Measurements from ENCODE around the gene AKR1C2.
A peak's percentile ranks its signal among the peaks of the same experiment; 100 is the strongest.
"Not testable (repeated sequence)": the region's sequence is repeated elsewhere in the genome, so short reads cannot be mapped to it uniquely, and the experiment has no call there.

The AKR1C2 gene

GRCh38 chr10:4956955-4957645 lies 46.6 kb downstream of the AKR1C2 start:
- DNase-seq (ENCODE audit: low spot score) = not testable (repeated sequence)

GRCh38 chr10:4956088-4956487 lies 47.6 kb downstream of the AKR1C2 start:
- not testable (repeated sequence) for DNase-seq (ENCODE audit: low spot score)

DNA sequence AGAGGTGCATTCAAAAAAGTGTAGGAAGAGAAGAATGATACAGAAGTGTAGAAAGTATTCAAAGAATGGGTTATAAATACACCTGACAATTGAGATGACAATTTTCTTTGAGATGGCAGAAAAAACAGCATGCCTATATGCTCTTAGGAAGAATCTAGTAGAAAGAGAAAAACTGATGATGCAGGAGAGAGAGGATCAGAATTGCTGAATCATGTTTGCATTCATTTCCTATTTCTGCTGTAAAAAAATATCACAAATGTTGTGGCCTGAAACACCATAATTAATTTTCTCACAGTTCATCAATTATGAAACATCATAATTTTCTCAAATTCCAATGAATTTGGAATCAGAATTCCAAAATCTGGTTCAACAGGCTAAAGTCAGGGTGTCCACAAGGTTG lies 50.3 kb downstream of the AKR1C2 start:
- DNase-seq (ENCODE audit: low spot score) = no peak

GRCh38 chr10:4951512-4952162 lies 52.0 kb downstream of the AKR1C2 start:
- DNase-seq (ENCODE audit: low spot score) = not testable (repeated sequence)

DNA sequence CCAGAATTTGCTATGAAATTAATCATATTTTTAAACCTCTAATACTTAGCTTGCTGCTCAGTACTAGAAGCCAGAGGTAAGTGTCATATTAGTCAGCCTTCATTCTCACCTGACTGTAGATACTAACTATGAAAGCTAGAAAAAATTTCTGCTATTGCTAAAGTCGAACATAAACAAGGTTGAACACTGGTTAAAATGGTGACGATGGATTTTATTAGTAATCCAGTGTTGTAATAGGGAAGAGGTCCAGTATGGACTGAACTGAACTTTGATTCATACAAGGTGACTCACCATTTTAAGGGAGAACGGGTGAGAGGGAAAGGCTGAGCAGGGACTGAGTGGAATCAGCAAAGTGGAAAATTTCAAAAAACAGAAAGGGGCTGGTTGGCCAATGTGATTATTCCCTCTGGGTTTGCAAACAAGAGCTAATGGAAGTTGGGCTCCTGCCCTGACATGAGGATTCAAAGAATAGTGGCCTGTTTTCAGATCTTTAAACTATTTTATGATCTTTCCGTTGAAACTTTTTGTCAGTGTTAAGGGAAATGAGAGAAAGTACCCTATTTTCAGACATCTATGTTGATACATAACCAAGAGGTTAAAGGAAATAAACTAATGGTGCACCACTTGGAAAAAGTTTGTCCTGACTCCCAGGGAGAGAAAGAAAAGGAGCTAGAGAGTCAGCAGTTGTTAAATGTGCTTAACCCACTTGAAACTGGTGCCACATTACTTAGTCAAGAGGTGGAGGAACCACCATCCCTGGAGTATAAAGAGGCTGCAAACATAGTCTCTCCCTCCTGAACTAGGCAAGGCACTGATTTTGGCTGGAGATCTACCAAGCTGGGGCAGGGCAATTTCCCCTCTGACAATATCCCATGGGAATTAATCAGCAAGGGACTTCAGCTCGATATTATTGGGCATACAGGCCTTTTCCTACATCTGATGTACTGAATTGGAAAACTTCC lies 55.7 kb downstream of the AKR1C2 start:
- DNase-seq (ENCODE audit: low spot score) = peak; percentile 79

GRCh38 chr10:4947039-4947634 lies 56.5 kb downstream of the AKR1C2 start:
- DNase-seq (ENCODE audit: low spot score) = no peak

- DNase-seq (ENCODE audit: low spot score) = no peak
Observed at GRCh38 chr10:4945766-4946717, 57.6 kb downstream of the AKR1C2 start.

DNA sequence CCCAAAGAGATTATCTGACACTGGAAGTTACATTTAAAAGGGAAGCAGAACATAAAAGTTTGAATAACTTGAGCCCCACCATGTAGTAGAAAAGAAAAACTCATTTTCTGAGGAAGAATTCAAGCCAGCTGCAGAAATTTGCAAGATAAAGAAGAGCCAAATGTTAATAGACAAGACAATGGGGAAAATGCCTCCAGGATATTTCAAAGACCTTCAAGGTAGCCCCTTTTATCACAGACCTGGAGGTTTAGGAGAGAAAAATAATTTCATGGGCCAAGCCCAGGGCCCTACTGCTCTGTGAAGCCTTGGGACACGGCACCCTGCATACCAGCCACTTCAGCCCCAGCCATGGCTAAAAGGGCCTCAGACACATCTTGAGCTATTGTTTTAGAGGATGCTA lies 58.8 kb downstream of the AKR1C2 start:
- DNase-seq (ENCODE audit: low spot score) = no peak

DNA sequence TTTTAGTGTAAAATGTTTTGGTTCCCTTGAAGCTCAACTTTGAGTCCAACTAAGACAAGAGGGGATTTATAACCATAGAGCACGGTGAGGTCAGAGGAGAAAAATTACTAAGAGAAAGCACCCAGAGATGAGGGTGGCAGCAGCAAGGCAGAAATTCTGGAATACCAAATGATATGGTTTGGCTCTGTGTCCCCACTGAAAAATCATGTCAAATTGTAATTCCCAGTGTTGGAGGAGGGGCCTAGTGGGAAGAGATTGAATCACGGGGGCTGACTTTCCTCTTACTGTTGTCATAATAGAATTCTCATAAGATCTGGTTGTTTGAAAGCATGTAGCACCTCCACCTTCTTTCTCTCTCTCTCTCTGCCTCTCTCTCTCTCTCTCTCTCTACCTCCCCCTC lies 59.8 kb downstream of the AKR1C2 start:
- DNase-seq (ENCODE audit: low spot score) = no peak

DNA sequence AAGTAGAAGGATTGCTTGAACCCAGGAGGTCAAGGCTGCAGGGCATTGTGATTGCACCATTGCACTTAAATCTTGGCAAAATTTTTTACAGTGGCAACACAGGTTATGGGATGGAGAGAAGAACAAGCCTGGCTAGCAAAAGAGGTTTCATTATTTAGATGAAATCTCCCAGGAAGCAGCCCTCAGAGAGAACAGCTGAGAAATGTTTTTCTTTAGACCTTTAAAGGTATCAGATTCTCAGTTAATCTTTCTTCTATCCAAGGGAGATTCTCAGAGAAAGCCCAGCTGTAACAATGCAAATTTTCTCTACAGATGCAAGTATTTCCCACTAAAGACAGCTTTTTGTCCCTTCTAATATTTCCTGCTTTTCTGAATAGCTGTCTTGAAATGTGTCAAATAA lies 60.2 kb downstream of the AKR1C2 start:
- DNase-seq (ENCODE audit: low spot score) = not testable (repeated sequence)

- peak; percentile 27 for DNase-seq (ENCODE audit: low spot score)
Observed at GRCh38 chr10:4942931-4943330, 60.7 kb downstream of the AKR1C2 start.

DNA sequence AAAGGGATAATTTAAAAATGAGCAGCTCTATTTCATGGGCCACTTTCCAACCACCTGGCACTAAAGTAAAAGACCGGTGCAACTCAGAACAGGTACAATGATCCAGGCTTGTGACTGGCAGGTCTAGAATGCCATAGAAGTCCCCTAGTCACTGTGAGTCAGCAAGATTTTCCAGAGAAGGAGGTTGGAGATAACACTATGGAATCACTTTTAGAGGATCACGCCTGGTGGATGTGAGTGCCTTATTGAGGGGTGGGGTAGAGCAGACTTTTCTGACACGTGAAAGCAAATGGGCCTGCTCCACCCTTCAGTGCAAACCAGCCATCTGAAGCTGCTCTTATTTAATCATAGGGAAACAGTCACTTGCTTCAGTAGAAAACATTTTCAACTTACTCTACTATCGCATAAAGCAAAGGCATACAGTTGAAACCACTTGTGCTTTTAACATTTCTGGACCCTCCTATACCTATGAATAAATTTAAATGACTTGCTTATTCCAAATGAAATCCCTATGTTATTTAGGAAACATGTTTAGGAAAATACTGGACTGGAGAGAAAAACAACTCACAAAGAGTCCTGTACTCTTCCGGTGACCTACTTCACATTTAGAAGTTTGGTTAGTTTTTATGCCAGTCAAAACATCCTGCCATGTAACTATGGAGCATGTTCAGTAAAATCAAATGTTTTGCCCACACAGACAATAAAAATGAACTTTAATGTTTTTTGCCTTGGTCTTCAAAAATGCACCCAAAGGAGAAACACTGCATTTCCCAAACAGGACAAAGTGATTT lies 61.9 kb downstream of the AKR1C2 start:
- DNase-seq (ENCODE audit: low spot score) = no peak

- DNase-seq (ENCODE audit: low spot score) = not testable (repeated sequence)
Observed at GRCh38 chr10:4940909-4941308, 62.7 kb downstream of the AKR1C2 start.

GRCh38 chr10:4940073-4940428 lies 63.6 kb downstream of the AKR1C2 start:
- DNase-seq (ENCODE audit: low spot score) = not testable (repeated sequence)

- DNase-seq (ENCODE audit: low spot score) = no peak
Observed at GRCh38 chr10:4939224-4940072, 64.2 kb downstream of the AKR1C2 start.
